GM12874 (cell line): ENCODE measurements around the gene MED27.

Experiments used
- CTCF ChIP-seq: IDR thresholded peaks from 2 replicates; pipeline ENCODE4 v1.5.1; 2011; ENCODE audit warnings: low read depth, mild to moderate bottlenecking, control low read depth, low read length, moderate library complexity; ENCODE audit not compliant: insufficient read depth

MED27 gene

DNA sequence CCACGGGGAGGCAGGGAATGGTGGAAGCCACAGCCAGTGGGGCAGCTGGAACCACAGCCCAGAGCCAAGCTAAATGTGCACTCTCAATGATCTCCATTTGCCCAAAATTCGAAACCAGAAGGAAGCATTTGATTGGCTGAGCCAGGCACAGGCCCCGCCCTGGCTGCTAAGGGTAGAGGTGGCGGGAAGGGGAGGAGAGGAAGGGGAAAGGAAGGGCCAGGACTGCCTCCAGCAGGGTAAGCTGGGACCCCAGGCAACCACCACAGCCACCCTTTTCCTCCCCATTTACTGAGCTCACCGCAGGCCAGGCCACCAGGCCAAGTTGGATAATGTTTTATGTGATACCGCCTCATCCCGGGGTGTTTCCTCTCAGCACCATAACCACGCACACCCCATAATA lies 239.4 kb downstream of the MED27 start:
- no peak for TF ChIP-seq CTCF

DNA sequence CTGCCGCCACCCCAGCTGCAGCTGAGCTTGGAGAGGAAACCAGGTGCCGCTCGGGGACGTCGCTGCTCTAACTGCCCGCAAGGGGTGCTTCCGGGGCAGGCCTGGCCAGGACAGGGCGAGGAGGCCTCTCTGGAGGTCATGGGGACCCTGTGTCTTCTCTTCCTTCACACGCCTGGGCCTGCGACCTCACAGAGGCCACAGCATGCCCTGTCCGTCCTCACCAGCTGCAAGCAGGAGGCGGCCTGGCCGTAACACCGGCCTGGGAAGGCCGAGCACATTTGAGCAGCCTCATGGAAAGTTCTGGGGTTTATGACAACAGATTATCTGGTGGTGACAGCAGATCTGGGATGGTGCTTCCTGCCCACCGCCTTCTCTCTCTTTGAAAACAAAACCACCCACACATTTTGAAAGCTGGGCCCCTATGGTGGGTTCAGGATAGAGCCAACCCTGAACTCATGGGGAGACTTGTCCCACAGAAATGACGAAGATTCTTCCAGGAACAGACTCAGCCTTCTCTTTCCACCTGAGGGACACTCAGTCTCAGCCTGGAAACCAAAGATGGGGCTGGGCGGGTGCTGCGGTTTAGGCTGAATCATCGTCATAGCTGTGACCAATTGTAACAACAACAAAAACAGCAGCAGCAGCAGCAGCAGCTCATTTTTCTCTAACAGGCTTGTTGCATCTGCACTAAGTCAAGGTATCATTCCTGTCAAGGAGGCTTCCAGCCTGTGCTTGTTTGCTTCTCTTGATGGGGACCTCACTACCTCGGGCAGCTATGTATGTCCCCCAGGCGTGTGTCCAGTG lies 240.2 kb downstream of the MED27 start:
- TF ChIP-seq CTCF = no peak

DNA sequence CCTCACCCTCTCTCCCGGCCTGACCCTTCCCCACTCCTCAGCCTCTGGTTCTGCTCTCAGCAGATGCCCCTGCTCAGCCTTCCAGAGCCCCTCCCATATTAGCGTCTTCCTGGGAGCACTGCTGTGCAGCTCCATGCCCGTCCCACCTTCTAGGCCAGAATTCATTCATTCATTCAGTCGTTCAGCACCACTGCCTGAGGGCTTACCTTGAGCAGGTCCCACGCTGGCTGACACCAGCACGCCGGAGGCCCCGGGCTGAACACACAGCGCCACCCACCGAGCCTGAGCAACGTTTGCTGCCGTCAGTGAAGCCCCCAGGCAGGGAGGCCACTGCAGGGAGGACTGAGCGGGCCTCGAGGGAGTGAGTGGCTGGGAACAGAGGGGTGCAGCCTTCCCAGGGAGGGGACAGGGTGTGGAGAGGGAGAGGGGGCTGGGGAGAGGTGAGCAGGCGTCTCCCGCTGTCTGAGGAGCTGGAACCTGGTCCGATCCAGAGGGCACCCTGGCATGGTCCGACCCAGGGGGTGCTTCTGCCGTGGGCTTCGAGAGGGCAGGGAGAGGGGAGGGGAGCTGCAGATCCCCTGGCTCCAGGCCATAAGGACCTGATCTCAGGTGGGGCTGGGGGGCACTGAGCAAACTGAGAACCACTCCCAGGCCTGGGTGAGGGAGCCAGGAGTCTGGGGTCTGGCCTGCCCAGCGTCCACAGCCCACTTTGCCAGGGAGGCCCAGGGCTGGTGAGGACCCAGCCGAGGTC lies 241.0 kb downstream of the MED27 start:
- no peak for TF ChIP-seq CTCF

GRCh38 chr9:131837836-131838235 lies 241.8 kb downstream of the MED27 start:
- TF ChIP-seq CTCF = no peak

GRCh38 chr9:131837316-131837715 lies 242.4 kb downstream of the MED27 start:
- no peak for TF ChIP-seq CTCF

DNA sequence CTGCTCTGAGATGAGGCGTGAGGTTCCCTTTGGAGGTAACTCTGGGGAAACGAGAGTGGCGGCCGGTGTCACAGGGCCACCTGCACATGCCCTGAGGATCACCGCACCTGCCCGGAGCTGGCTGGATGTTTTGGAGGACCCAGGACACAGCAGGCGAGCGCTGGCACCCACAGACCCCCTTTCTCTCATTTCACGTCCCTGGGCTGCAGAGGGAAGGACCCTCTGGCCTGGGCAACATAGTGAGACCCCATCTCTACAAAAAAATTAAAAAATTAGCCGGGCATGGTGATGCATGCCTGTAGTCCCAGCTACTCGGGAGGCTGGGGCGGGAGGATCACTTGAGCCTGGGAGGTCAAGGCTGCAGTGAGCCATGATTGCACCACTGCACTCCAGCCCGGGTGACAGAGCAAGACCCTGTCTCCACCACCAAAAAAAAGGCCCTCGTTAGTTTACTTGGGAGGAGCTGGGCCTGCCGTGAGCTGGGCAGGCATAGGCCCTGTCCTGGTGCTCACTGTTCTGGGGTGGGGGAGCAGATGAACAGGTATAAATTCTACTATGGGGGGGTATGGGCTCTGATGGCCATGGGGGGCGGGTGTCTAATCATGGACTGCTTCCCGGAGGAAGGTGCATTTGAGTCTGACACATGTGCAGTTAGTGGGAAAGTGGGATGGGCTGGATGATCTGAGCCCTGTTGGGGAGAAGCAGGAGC lies 242.9 kb downstream of the MED27 start:
- TF ChIP-seq CTCF = no peak

GRCh38 chr9:131836021-131836420 lies 243.6 kb downstream of the MED27 start:
- TF ChIP-seq CTCF = no peak
